Stimulated activated naive CD8-positive, alpha-beta T cell treated with anti-CD3 and anti-CD28 coated beads, Interleukin-15, Interleukin-2, amounts not matched to agents 100 ng/mL and 50 ng/mL, for 24 hours (primary cell): ENCODE measurements around the gene MEGF8.

Experiments
- H3K27ac Mint-ChIP-seq: one replicate; pipeline ENCODE4 v1.8.0; 2021; ENCODE audit warnings: mild to moderate bottlenecking, mixed read lengths
- H3K27me3 Mint-ChIP-seq: one replicate; pipeline ENCODE4 v1.8.0; 2021; ENCODE audit warnings: mixed read lengths
- H3K36me3 Mint-ChIP-seq: one replicate; pipeline ENCODE4 v1.8.0; 2021; ENCODE audit warnings: low read depth, mixed read lengths
- H3K4me1 Mint-ChIP-seq: one replicate; pipeline ENCODE4 v1.8.0; 2021; ENCODE audit warnings: low read depth, mixed read lengths
- H3K4me3 Mint-ChIP-seq: one replicate; pipeline ENCODE4 v1.8.0; 2021; ENCODE audit warnings: mild to moderate bottlenecking, mixed read lengths
- H3K9me3 Mint-ChIP-seq: one replicate; pipeline ENCODE4 v1.8.0; 2021; ENCODE audit warnings: mixed read lengths

MEGF8 gene

GRCh38 chr19:42386974-42387707 lies 61.7 kb downstream of the MEGF8 start:
- H3K27ac Mint-ChIP-seq, result no peak overlapping the region
- no peaks in the 10 kb centered on the region for H3K36me3 Mint-ChIP-seq
- peaks cover 6% of the 10 kb centered on the region for H3K4me1 Mint-ChIP-seq
- H3K9me3 Mint-ChIP-seq, result no peaks in the 10 kb centered on the region
- H3K27me3 Mint-ChIP-seq, result peaks cover 44% of the 10 kb centered on the region
- peak overlapping the region; percentile 51 for H3K4me3 Mint-ChIP-seq

GRCh38 chr19:42388851-42389489 lies 63.5 kb downstream of the MEGF8 start:
- Mint-ChIP-seq H3K36me3 (no peaks in the 10 kb centered on the region), H3K9me3 (no peaks in the 10 kb centered on the region), H3K4me3 (no peak overlapping the region), H3K4me1 (peaks cover 6% of the 10 kb centered on the region), H3K27me3 (peaks cover 35% of the 10 kb centered on the region), H3K27ac (no peak overlapping the region)

- peaks cover 35% of the 10 kb centered on the region for H3K27me3 Mint-ChIP-seq
- peaks cover 6% of the 10 kb centered on the region for H3K4me1 Mint-ChIP-seq
- H3K9me3 Mint-ChIP-seq, result no peaks in the 10 kb centered on the region
- H3K4me3 Mint-ChIP-seq, result no peak within 1 kb of the TSS
- H3K27ac Mint-ChIP-seq, result no peak within 1 kb of the TSS
- no peaks in the 10 kb centered on the region for H3K36me3 Mint-ChIP-seq
Observed at GRCh38 chr19:42389899-42390298, 64.5 kb downstream of the MEGF8 start, which contains the start of gene CNFN. Gene CNFN, minus strand, starts transcription at chr19:42390297. Its CDS starts 1,260 bp downstream, at chr19:42389037.

- H3K27me3 Mint-ChIP-seq, result peaks cover 24% of the 10 kb centered on the region
- H3K36me3 Mint-ChIP-seq, result no peaks in the 10 kb centered on the region
- no peak overlapping the region for H3K27ac Mint-ChIP-seq
- H3K9me3 Mint-ChIP-seq, result no peaks in the 10 kb centered on the region
- peaks cover 12% of the 10 kb centered on the region for H3K4me1 Mint-ChIP-seq
- no peak overlapping the region for H3K4me3 Mint-ChIP-seq
Observed at GRCh38 chr19:42392165-42392564, 66.7 kb downstream of the MEGF8 start.

- H3K27me3 Mint-ChIP-seq, result peaks cover 16% of the 10 kb centered on the region
- no peaks in the 10 kb centered on the region for H3K9me3 Mint-ChIP-seq
- H3K27ac Mint-ChIP-seq, result no peak overlapping the region
- H3K4me1 Mint-ChIP-seq, result peaks cover 31% of the 10 kb centered on the region
- no peaks in the 10 kb centered on the region for H3K36me3 Mint-ChIP-seq
- H3K4me3 Mint-ChIP-seq, result no peak overlapping the region
Observed at GRCh38 chr19:42394751-42395150, 69.3 kb downstream of the MEGF8 start.

- peaks cover 36% of the 10 kb centered on the region for H3K4me1 Mint-ChIP-seq
- peaks cover 5% of the 10 kb centered on the region for H3K27me3 Mint-ChIP-seq
- no peaks in the 10 kb centered on the region for H3K36me3 Mint-ChIP-seq
Observed at GRCh38 chr19:42396381-42397262, 71.2 kb downstream of the MEGF8 start.

GRCh38 chr19:42397263-42398166 lies 72.1 kb downstream of the MEGF8 start:
- Mint-ChIP-seq H3K27me3 (no peaks in the 10 kb centered on the region), H3K27ac (peak overlapping the region; percentile 83), H3K4me3 (peak overlapping the region; percentile 89), H3K4me1 (peaks cover 43% of the 10 kb centered on the region), H3K9me3 (no peaks in the 10 kb centered on the region), H3K36me3 (no peaks in the 10 kb centered on the region)

More at GRCh38 chr19:42396381-42397262, 71.2 kb downstream of the MEGF8 start:
- Mint-ChIP-seq H3K9me3 (no peaks in the 10 kb centered on the region), H3K4me3 (peak overlapping the region; percentile 89), H3K27ac (peak overlapping the region; percentile 83)

- H3K9me3 Mint-ChIP-seq, result no peaks in the 10 kb centered on the region
- no peaks in the 10 kb centered on the region for H3K27me3 Mint-ChIP-seq
- H3K36me3 Mint-ChIP-seq, result peaks cover 7% of the 10 kb centered on the region
- peaks cover 43% of the 10 kb centered on the region for H3K4me1 Mint-ChIP-seq
- no peak overlapping the region for H3K4me3 Mint-ChIP-seq
- no peak overlapping the region for H3K27ac Mint-ChIP-seq
Observed at GRCh38 chr19:42400404-42400803, 75.0 kb downstream of the MEGF8 start.

- Mint-ChIP-seq H3K27me3 (no peaks in the 10 kb centered on the region), H3K36me3 (peaks cover 7% of the 10 kb centered on the region), H3K27ac (peak overlapping the region; percentile 26), H3K9me3 (no peaks in the 10 kb centered on the region), H3K4me3 (peak overlapping the region; percentile 76), H3K4me1 (peaks cover 36% of the 10 kb centered on the region)
Observed at GRCh38 chr19:42401365-42402303, 76.2 kb downstream of the MEGF8 start.

GRCh38 chr19:42402376-42403116 lies 77.1 kb downstream of the MEGF8 start:
- peaks cover 7% of the 10 kb centered on the region for H3K36me3 Mint-ChIP-seq

GRCh38 chr19:42403586-42403985 lies 78.2 kb downstream of the MEGF8 start:
- no peaks in the 10 kb centered on the region for H3K27me3 Mint-ChIP-seq
- no peak overlapping the region for H3K4me3 Mint-ChIP-seq
- peaks cover 21% of the 10 kb centered on the region for H3K4me1 Mint-ChIP-seq
- peaks cover 7% of the 10 kb centered on the region for H3K36me3 Mint-ChIP-seq
- H3K27ac Mint-ChIP-seq, result no peak overlapping the region
- no peaks in the 10 kb centered on the region for H3K9me3 Mint-ChIP-seq

More at GRCh38 chr19:42402376-42403116, 77.1 kb downstream of the MEGF8 start:
- Mint-ChIP-seq H3K27me3 (no peaks in the 10 kb centered on the region), H3K4me1 (peaks cover 27% of the 10 kb centered on the region), H3K27ac (peak overlapping the region; percentile 26), H3K4me3 (peak overlapping the region; percentile 76), H3K9me3 (no peaks in the 10 kb centered on the region)

- no peak overlapping the region for H3K27ac Mint-ChIP-seq
- H3K36me3 Mint-ChIP-seq, result peaks cover 7% of the 10 kb centered on the region
- peaks cover 9% of the 10 kb centered on the region for H3K4me1 Mint-ChIP-seq
- no peak overlapping the region for H3K4me3 Mint-ChIP-seq
- H3K27me3 Mint-ChIP-seq, result no peaks in the 10 kb centered on the region
- H3K9me3 Mint-ChIP-seq, result no peaks in the 10 kb centered on the region
Observed at GRCh38 chr19:42406111-42406510, 80.7 kb downstream of the MEGF8 start.
